ENCODE results near the gene RNGTT. TPM values are rescaled to one million over a fixed set of nuclear protein-coding genes. Genes with fewer than 3 reads are reported as not detected.
"Not testable (repeated sequence)": the region's sequence is repeated elsewhere in the genome, so short reads cannot be mapped to it uniquely, and the experiment has no call there.

The RNGTT gene
- total and polyA plus RNA-seq, 8 donors, result 1.8 to 31.6 (median 5.8) TPM

GRCh38 chr6:88913471-88913870 is 49.9 kb downstream of the RNGTT start:
- no peak overlapping the region for H3K27ac ChIP-seq
- H3K4me3 ChIP-seq, result no peak overlapping the region
- 84 to 97% (median 89%) methylated on average over 3 of the region's 3 CpGs for WGBS, 5 donors
- H3K27me3 ChIP-seq, result no peaks in the 10 kb centered on the region
- peaks cover 0 to 7% (median 0%) of the 10 kb centered on the region in 4 donors for H3K4me1 ChIP-seq
- H3K36me3 ChIP-seq, result peaks cover 0 to 6% (median 0%) of the 10 kb centered on the region in 4 donors
- intact Hi-C loops (cut with DNase I; ENCODE audit: low total_unique reads), result no loop called here
- TF ChIP-seq CTCF (IDR thresholded peaks at IDR 0.05), result no peak
- TF ChIP-seq POLR2A (IDR thresholded peaks at IDR 0.05), result no peak
- TF ChIP-seq EP300 (IDR thresholded peaks at IDR 0.05), result no peak
- no peak for TF ChIP-seq POLR2AphosphoS5 (IDR thresholded peaks at IDR 0.05)
- DNase-seq, result no peak
- no peaks in the 10 kb centered on the region for H3K9me3 ChIP-seq

GRCh38 chr6:88910922-88911778 is 52.3 kb downstream of the RNGTT start:
- H3K36me3 ChIP-seq, result peaks cover 0 to 8% (median 0%) of the 10 kb centered on the region in 4 donors
- DNase-seq, result no peak
- WGBS, 5 donors, result 61 to 63% (median 62%) methylated on average over 7 of the region's 7 CpGs
- intact Hi-C loops (cut with DNase I; ENCODE audit: low total_unique reads), result no loop called here
- TF ChIP-seq CTCF (IDR thresholded peaks at IDR 0.05), result no peak
- no peak for TF ChIP-seq POLR2A (IDR thresholded peaks at IDR 0.05)
- TF ChIP-seq POLR2AphosphoS5 (IDR thresholded peaks at IDR 0.05), result no peak
- TF ChIP-seq EP300 (IDR thresholded peaks at IDR 0.05), result no peak
- no peaks in the 10 kb centered on the region for H3K27me3 ChIP-seq
- no peak overlapping the region for H3K27ac ChIP-seq
- peaks cover 0 to 8% (median 0%) of the 10 kb centered on the region in 4 donors for H3K4me1 ChIP-seq
- H3K4me3 ChIP-seq, result no peak overlapping the region
- H3K9me3 ChIP-seq, result no peaks in the 10 kb centered on the region

GRCh38 chr6:88908598-88909548 is 54.5 kb downstream of the RNGTT start:
- Histone ChIP-seq H3K27me3 (no peaks in the 10 kb centered on the region), H3K27ac (no peak overlapping the region), H3K4me1 (peaks cover 0 to 8% (median 0%) of the 10 kb centered on the region in 4 donors), H3K36me3 (peaks cover 0 to 21% (median 20%) of the 10 kb centered on the region in 4 donors), H3K9me3 (no peaks in the 10 kb centered on the region), H3K4me3 (no peak overlapping the region)
- TF ChIP-seq EP300 (IDR thresholded peaks at IDR 0.05), result no peak
- no peak for TF ChIP-seq CTCF (IDR thresholded peaks at IDR 0.05)
- no peak for TF ChIP-seq POLR2A (IDR thresholded peaks at IDR 0.05)
- TF ChIP-seq POLR2AphosphoS5 (IDR thresholded peaks at IDR 0.05), result no peak
- intact Hi-C loops (cut with DNase I; ENCODE audit: low total_unique reads), result no loop called here
- WGBS, 5 donors, result 84 to 93% (median 86%) methylated on average over 9 of the region's 9 CpGs
- no peak for DNase-seq

GRCh38 chr6:88907148-88907547 is 56.3 kb downstream of the RNGTT start:
- H3K36me3 ChIP-seq, result peaks cover 0 to 33% (median 28%) of the 10 kb centered on the region in 4 donors
- H3K27ac ChIP-seq; intact Hi-C loops (cut with DNase I; ENCODE audit: low total_unique reads); H3K27me3 ChIP-seq; H3K4me1 ChIP-seq; H3K4me3 ChIP-seq; H3K9me3 ChIP-seq; DNase-seq: not testable (repeated sequence)
- WGBS, 5 donors, result 70 to 89% (median 77%) methylated on average over 2 of the region's 2 CpGs
